Body of pancreas (tissue), 4 donors: ENCODE results near the gene DENND1A. TPM values are rescaled to one million over a fixed set of nuclear protein-coding genes. Genes with fewer than 3 reads are reported as not detected.

Experiments
- ATAC-seq: fragments of 150-250 bp; one replicate; pipeline ENCODE4 v1.9.1; 2016
- DNase-seq, 4 donors: peaks; one replicate each; pipeline ENCODE4 v3.0.0-alpha.2; 2019
- H3K27ac ChIP-seq, 4 donors: fragments of 200-600 bp; sonication (generic); 1 replicate in 3 of 4; 2 replicates in 1 of 4; pipeline versions ENCODE4 v1.5.1 to v1.6.1; 2016 to 2019; ENCODE audit warnings: mild to moderate bottlenecking in 1 of 4, mixed read lengths in 1 of 4, moderate library complexity in 1 of 4
- H3K27me3 ChIP-seq, 2 donors: fragments of 200-600 bp; sonication (generic); one replicate each; pipeline ENCODE4 v1.6.0; 2016; ENCODE audit warnings: mild to moderate bottlenecking in 1 of 2
- H3K36me3 ChIP-seq, 2 donors: fragments of 200-600 bp; sonication (generic); replicated peaks in 1 of 2; 2 replicates each; pipeline ENCODE4 v1.5.1; 2016; ENCODE audit warnings: low read depth in 2 of 2; ENCODE audit not compliant: insufficient read depth in 1 of 2
- H3K4me1 ChIP-seq: fragments of 200-600 bp; sonication (generic); one replicate; pipeline ENCODE4 v1.6.0; 2016
- H3K4me3 ChIP-seq, 2 donors: fragments of 200-600 bp; sonication (generic); 1 replicate in 1 of 2; 2 replicates in 1 of 2; pipeline ENCODE4 v1.5.1; 2016 to 2019
- H3K9me3 ChIP-seq, 3 donors: fragments of 200-600 bp; sonication (generic); 1 replicate in 2 of 3; 2 replicates in 1 of 3; pipeline ENCODE4 v1.5.1; 2016
- POLR2A ChIP-seq, 3 donors: fragments of 450-650 bp; IDR thresholded peaks; one replicate each; pipeline ENCODE4 v1.6.1; 2016; ENCODE audit warnings: antibody characterized with exemption in 3 of 3, mild to moderate bottlenecking in 2 of 3
- WGBS, 2 donors: methylation state at CpG; one replicate each; pipeline ENCODE4 v1.1.5; 2017; 5-methylcytosine and 5-hydroxymethylcytosine counted together
- intact Hi-C: fragments of 100-400 bp; cut with DNase I; formaldehyde crosslinking; loops from one replicate; pipeline ENCODE4 v1.15.1; 2023
- total RNA-seq, 2 donors: library from RNA; depleted of rRNA; stranded (reverse); fragments of >200 nt; gene quantifications; one replicate each; pipeline ENCODE4 v1.1.0, GENCODE V29; 2016
- TF ChIP-seq, protein P1 (sequence below), 7 experiments: fragments of 450-650 bp in 4 of 7; fragments of 200-600 bp in 3 of 7; sonication (generic) in 3 of 7; IDR thresholded peaks; one replicate each; pipeline ENCODE4 v1.5.1; 2016 to 2019; ENCODE audit warnings: antibody characterized with exemption in 7 of 7

DENND1A gene
- total RNA-seq, 2 donors from 2014 or later: 7.6 to 8.6 TPM

DNA sequence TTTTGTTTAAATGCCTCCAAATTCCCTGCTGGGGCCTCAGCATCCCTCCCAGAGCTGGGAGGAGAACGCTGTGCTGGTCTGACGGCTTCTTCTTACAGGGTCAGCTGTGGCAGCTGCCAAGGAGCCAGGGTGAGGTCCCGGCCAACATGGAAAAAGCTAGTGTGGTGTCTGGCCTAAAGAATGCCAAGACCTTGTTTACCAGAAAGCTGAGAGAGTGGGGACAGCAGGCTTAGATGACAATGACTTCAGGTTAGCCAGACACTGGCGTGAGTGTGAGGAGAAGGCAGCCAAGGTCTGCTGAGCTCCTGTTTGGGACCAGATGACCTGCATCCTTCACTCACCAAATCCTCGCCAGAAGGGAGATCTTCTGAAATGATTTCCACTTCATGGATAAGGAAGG lies 461.4 kb downstream of the DENND1A start:
- ATAC-seq: no peak
- TF ChIP-seq POLR2A (IDR thresholded peaks at IDR 0.05): no peak
- TF ChIP-seq, protein P1, sequence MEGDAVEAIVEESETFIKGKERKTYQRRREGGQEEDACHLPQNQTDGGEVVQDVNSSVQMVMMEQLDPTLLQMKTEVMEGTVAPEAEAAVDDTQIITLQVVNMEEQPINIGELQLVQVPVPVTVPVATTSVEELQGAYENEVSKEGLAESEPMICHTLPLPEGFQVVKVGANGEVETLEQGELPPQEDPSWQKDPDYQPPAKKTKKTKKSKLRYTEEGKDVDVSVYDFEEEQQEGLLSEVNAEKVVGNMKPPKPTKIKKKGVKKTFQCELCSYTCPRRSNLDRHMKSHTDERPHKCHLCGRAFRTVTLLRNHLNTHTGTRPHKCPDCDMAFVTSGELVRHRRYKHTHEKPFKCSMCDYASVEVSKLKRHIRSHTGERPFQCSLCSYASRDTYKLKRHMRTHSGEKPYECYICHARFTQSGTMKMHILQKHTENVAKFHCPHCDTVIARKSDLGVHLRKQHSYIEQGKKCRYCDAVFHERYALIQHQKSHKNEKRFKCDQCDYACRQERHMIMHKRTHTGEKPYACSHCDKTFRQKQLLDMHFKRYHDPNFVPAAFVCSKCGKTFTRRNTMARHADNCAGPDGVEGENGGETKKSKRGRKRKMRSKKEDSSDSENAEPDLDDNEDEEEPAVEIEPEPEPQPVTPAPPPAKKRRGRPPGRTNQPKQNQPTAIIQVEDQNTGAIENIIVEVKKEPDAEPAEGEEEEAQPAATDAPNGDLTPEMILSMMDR (IDR thresholded peaks at IDR 0.05): no peak
- no peaks in the 10 kb centered on the region for H3K4me1 ChIP-seq
- no peaks in the 10 kb centered on the region for H3K27me3 ChIP-seq
- no peak overlapping the region for H3K4me3 ChIP-seq
- DNase-seq: no peak
- intact Hi-C loops: no loop called here
- H3K36me3 ChIP-seq: no peaks in the 10 kb centered on the region
- H3K9me3 ChIP-seq: no peaks in the 10 kb centered on the region
- 81 to 90% methylated on average over 5 of the region's 5 CpGs for WGBS, 2 donors
- no peak overlapping the region for H3K27ac ChIP-seq

DNA sequence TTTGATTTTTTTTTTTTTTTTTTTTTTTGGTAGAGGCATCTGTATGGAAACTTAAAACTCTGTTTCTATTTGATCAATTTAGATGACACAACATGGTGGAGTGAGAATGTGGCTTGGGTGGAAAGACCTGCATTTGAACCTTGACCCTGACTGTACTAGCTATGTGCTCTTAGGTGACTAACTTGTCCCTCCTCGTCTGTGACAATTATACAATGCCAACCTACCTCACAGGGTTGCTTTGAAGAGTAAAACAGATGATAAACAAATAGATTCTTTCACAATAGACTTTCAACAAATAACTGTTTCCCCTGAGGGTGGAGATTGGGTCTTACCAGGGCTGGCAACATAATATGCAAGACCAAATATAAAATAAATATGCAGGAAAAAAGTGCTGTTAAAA lies 464.6 kb downstream of the DENND1A start:
- DNase-seq: no peak
- Histone ChIP-seq H3K27ac (no peak overlapping the region), H3K36me3 (no peaks in the 10 kb centered on the region), H3K4me3 (no peak overlapping the region), H3K27me3 (no peaks in the 10 kb centered on the region), H3K9me3 (no peaks in the 10 kb centered on the region), H3K4me1 (no peaks in the 10 kb centered on the region)
- TF ChIP-seq POLR2A (IDR thresholded peaks at IDR 0.05): no peak
- TF ChIP-seq, protein P1 (IDR thresholded peaks at IDR 0.05): no peak
- WGBS, 2 donors: 69 to 82% methylated on average over 1 of the region's 1 CpG
- no peak for ATAC-seq
- intact Hi-C loops: no loop called here

DNA sequence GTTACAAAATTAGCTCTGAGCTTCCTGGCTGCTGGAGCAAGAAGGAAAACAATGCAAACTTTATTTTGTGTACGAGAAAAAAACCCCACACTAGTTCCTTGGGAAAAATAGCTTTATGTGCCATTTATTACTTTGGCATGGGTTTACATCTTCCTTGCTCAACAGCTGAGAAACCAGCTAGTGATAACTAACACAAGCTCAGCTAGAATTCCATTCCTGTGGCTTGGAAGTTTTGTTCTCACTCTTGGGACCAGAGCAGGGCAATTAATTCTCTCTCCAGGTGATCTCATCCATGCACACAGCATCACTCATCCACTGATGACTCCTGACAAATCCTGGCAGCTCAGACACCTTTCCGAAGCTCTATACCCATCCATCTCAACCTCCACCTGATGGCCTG lies 469.8 kb downstream of the DENND1A start:
- Histone ChIP-seq H3K9me3 (no peaks in the 10 kb centered on the region), H3K27me3 (no peaks in the 10 kb centered on the region), H3K4me3 (no peak overlapping the region), H3K36me3 (peaks cover 0 to 2% of the 10 kb centered on the region in 2 donors), H3K27ac (no peak overlapping the region), H3K4me1 (no peaks in the 10 kb centered on the region)
- DNase-seq: no peak
- intact Hi-C loops: no loop called here
- ATAC-seq: no peak
- 78 to 81% methylated on average over 2 of the region's 2 CpGs for WGBS, 2 donors
- no peak for TF ChIP-seq POLR2A (IDR thresholded peaks at IDR 0.05)
- TF ChIP-seq, protein P1 (IDR thresholded peaks at IDR 0.05): no peak

DNA sequence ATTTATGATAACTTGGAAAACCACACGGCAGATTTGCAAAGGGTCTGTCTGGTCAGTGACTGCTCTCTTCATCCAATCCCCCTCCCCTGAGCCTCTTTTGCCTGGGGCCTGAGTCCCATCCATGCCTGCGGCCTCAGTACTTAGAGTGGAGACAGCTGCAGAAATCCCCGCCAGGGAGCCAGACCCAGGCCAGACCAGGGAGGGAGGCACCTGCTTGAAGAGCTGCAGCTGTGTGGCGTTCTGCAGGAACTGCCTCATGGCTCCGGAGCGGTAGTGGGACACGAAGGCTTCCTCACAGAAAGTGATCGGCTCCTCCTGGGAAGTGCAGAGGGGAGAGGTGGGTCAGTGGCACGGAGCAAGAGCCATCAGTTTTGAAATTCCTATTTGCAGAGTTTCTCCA lies 472.3 kb downstream of the DENND1A start:
- H3K36me3 ChIP-seq: peaks cover 0 to 2% of the 10 kb centered on the region in 2 donors
- no peaks in the 10 kb centered on the region for H3K27me3 ChIP-seq
- no peak overlapping the region for H3K27ac ChIP-seq
- no peaks in the 10 kb centered on the region for H3K4me1 ChIP-seq
- H3K4me3 ChIP-seq: no peak overlapping the region
- DNase-seq: no peak
- no peaks in the 10 kb centered on the region for H3K9me3 ChIP-seq
- ATAC-seq: no peak
- intact Hi-C loops: no loop called here
- WGBS, 2 donors: 90 to 97% methylated on average over 9 of the region's 9 CpGs
- TF ChIP-seq POLR2A (IDR thresholded peaks at IDR 0.05): no peak
- TF ChIP-seq, protein P1 (IDR thresholded peaks at IDR 0.05): no peak

DNA sequence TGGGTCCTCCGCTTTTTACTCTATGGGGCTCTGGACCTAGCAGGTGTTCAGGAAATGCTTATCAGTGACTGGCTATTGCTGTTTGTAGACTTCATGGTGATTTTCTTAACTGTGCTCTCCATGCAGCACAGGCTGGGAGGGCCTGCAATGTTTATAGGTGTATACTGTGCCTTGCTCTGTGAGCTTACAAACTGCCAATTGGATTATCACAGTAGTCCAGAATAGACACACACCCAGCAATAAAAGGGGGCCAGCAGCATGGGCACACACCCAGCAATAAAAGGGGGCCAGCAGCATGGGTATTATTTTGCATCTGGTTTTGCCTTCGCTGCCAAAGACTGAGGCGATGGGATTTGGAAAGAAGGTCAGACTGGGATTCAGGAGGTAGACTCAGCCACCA lies 473.9 kb downstream of the DENND1A start:
- intact Hi-C loops: no loop called here
- H3K9me3 ChIP-seq: no peaks in the 10 kb centered on the region
- ATAC-seq (no peak), DNase-seq (no peak)
- TF ChIP-seq POLR2A (IDR thresholded peaks at IDR 0.05): no peak
- TF ChIP-seq, protein P1 (IDR thresholded peaks at IDR 0.05): no peak
- H3K27me3 ChIP-seq: no peaks in the 10 kb centered on the region
- no peaks in the 10 kb centered on the region for H3K4me1 ChIP-seq
- H3K4me3 ChIP-seq: no peak overlapping the region
- no peak overlapping the region for H3K27ac ChIP-seq
- peaks cover 0 to 2% of the 10 kb centered on the region in 2 donors for H3K36me3 ChIP-seq
- 96 to 100% methylated on average over 3 of the region's 3 CpGs for WGBS, 2 donors
